GM12872 (cell line): Measurements from ENCODE around the gene ARHGAP26.

ENCODE experiments used
- CTCF ChIP-seq: IDR thresholded peaks from 3 replicates; pipeline ENCODE4 v1.5.1; 2011; ENCODE audit warnings: low read depth, mild to moderate bottlenecking, low read length, moderate library complexity; ENCODE audit not compliant: insufficient read depth

Gene ARHGAP26

GRCh38 chr5:143080982-143081381 is 310.8 kb downstream of the ARHGAP26 start:
- no peak for TF ChIP-seq CTCF

- no peak for TF ChIP-seq CTCF
Measured at GRCh38 chr5:143083006-143083405, 312.8 kb downstream of the ARHGAP26 start.

- no peak for TF ChIP-seq CTCF
Measured at GRCh38 chr5:143084407-143084806, 314.2 kb downstream of the ARHGAP26 start.

- no peak for TF ChIP-seq CTCF
Measured at GRCh38 chr5:143085319-143085917, 315.2 kb downstream of the ARHGAP26 start.

GRCh38 chr5:143086546-143086907 is 316.4 kb downstream of the ARHGAP26 start:
- no peak for TF ChIP-seq CTCF

GRCh38 chr5:143086908-143087637 is 316.9 kb downstream of the ARHGAP26 start:
- TF ChIP-seq CTCF: no peak

GRCh38 chr5:143093452-143094086 is 323.4 kb downstream of the ARHGAP26 start:
- TF ChIP-seq CTCF: no peak
